Activated CD8-positive, alpha-beta memory T cell treated with anti-CD3 and anti-CD28 coated beads for 36 hours (primary cell): Measurements from ENCODE around the gene TMEM94. TPM values are rescaled to one million over a fixed set of nuclear protein-coding genes. Genes with fewer than 3 reads are reported as not detected.
"Not testable (repeated sequence)": the region's sequence is repeated elsewhere in the genome, so short reads cannot be mapped to it uniquely, and the experiment has no call there.

Experiments
- CTCF ChIA-PET: fragments of 350-600 bp; sonication (Branson Sonifier 250); formaldehyde crosslinking; loops from one replicate; lab custom pipeline; 2021; ENCODE audit warnings: antibody characterized with exemption; lab: Charles Lee
- POLR2A ChIA-PET: fragments of 350-600 bp; sonication (Branson Sonifier 250); formaldehyde crosslinking; loops from one replicate; lab custom pipeline; 2021; ENCODE audit warnings: antibody characterized with exemption; lab: Charles Lee
- total RNA-seq, 2 experiments: library from RNA; stranded (reverse); gene quantifications; one replicate each; pipeline ENCODE4 v1.2.3, GENCODE V29; 2021

The TMEM94 gene
- total RNA-seq, 2 experiments from 2014 or later = 61.5 TPM

- CTCF ChIA-PET = interaction anchor here (0.5 to 1.9 kb wide), 2 partner anchors 9 to 14 kb away, joined by 3 to 5 read pairs; no protein-coding TSS in a partner anchor
- POLR2A ChIA-PET = no interaction called here
Measured at GRCh38 chr17:75440738-75441448, 15.5 kb upstream of the TMEM94 start.

- ChIA-PET POLR2A (no interaction called here), CTCF (interaction anchor here (0.7 to 1.9 kb wide), 2 partner anchors 13 to 211 kb away, joined by 3 to 5 read pairs; no protein-coding TSS in a partner anchor)
Measured at GRCh38 chr17:75442168-75443103, 14.0 kb upstream of the TMEM94 start.

GRCh38 chr17:75445296-75445695, 11.1 kb upstream of the TMEM94 start:
- ChIA-PET CTCF (no interaction called here), POLR2A (no interaction called here)

- POLR2A ChIA-PET, CTCF ChIA-PET: not testable (repeated sequence)
Measured at GRCh38 chr17:75445896-75446295, 10.5 kb upstream of the TMEM94 start.

- ChIA-PET POLR2A (no interaction called here), CTCF (interaction anchor here (0.7 kb wide), 4 partner anchors 16 to 158 kb away, joined by 3 to 5 read pairs (median 4); no protein-coding TSS in a partner anchor)
Measured at GRCh38 chr17:75447951-75448856, 8.2 kb upstream of the TMEM94 start.

- POLR2A ChIA-PET = no interaction called here
- CTCF ChIA-PET = no interaction called here
Measured at GRCh38 chr17:75450270-75450669, 6.2 kb upstream of the TMEM94 start.

- ChIA-PET POLR2A (no interaction called here), CTCF (interaction anchor here (0.6 to 1.9 kb wide), 3 partner anchors 13 to 203 kb away, joined by 3 to 5 read pairs (median 3); no protein-coding TSS in a partner anchor)
Measured at GRCh38 chr17:75454193-75454592, 2.2 kb upstream of the TMEM94 start.

GRCh38 chr17:75454672-75455071, 1.8 kb upstream of the TMEM94 start:
- POLR2A ChIA-PET = not testable (repeated sequence)
- CTCF ChIA-PET = interaction anchor here (1.9 kb wide), 1 partner anchor 13 kb away, joined by 5 read pairs; no protein-coding TSS in a partner anchor

- CTCF ChIA-PET = interaction anchor here (0.7 to 2.0 kb wide), 9 partner anchors 15 to 291 kb away, joined by 3 to 7 read pairs (median 5); partner anchors contain the start of genes SMIM5 and TSEN54
- POLR2A ChIA-PET = interaction anchor here (0.5 to 2.1 kb wide), 8 partner anchors 20 to 329 kb away, joined by 3 to 10 read pairs (median 6); partner anchors contain the start of genes SLC25A19 and TSEN54
Measured at GRCh38 chr17:75456039-75456416, 407 bp upstream of the TMEM94 start.

- CTCF ChIA-PET = interaction anchor here (1.0 to 2.0 kb wide), 5 partner anchors 30 to 293 kb away, joined by 3 to 7 read pairs (median 4); partner anchors contain the start of genes MIF4GD and SMIM5
- POLR2A ChIA-PET = interaction anchor here (0.5 to 2.1 kb wide), 5 partner anchors 14 to 78 kb away, joined by 3 to 7 read pairs (median 5); partner anchors contain the start of gene TSEN54
Measured at GRCh38 chr17:75457047-75457654, 716 bp downstream of the TMEM94 start.

GRCh38 chr17:75459246-75459589, 2.8 kb downstream of the TMEM94 start:
- CTCF ChIA-PET = interaction anchor here (1.2 to 1.4 kb wide), 2 partner anchors 23 to 33 kb away, joined by 3 read pairs; no protein-coding TSS in a partner anchor
- POLR2A ChIA-PET = no interaction called here

- ChIA-PET POLR2A (interaction anchor here (0.6 kb wide), 1 partner anchor 519 kb away, joined by 5 read pairs; no protein-coding TSS in a partner anchor), CTCF (interaction anchor here (1.2 to 1.4 kb wide), 2 partner anchors 23 to 34 kb away, joined by 3 read pairs; no protein-coding TSS in a partner anchor)
Measured at GRCh38 chr17:75459590-75460267, 3.3 kb downstream of the TMEM94 start.

- CTCF ChIA-PET = interaction anchor here (1.4 kb wide), 1 partner anchor 34 kb away, joined by 3 read pairs; no protein-coding TSS in a partner anchor
Measured at GRCh38 chr17:75460295-75460694, 3.9 kb downstream of the TMEM94 start.

GRCh38 chr17:75463603-75464002, 7.2 kb downstream of the TMEM94 start:
- CTCF ChIA-PET = no interaction called here
- POLR2A ChIA-PET = no interaction called here

More at GRCh38 chr17:75460295-75460694, 3.9 kb downstream of the TMEM94 start:
- POLR2A ChIA-PET = interaction anchor here (0.6 kb wide), 1 partner anchor 518 kb away, joined by 5 read pairs; no protein-coding TSS in a partner anchor

GRCh38 chr17:75465039-75465438, 8.6 kb downstream of the TMEM94 start:
- CTCF ChIA-PET = no interaction called here

GRCh38 chr17:75468291-75468754, 11.9 kb downstream of the TMEM94 start:
- ChIA-PET CTCF (interaction anchor here (0.5 to 0.6 kb wide), 2 partner anchors 44 to 130 kb away, joined by 3 read pairs; no protein-coding TSS in a partner anchor), POLR2A (no interaction called here)

More at GRCh38 chr17:75465039-75465438, 8.6 kb downstream of the TMEM94 start:
- POLR2A ChIA-PET = no interaction called here
